Stimulated activated CD8-positive, alpha-beta memory T cell treated with anti-CD3 and anti-CD28 coated beads, Interleukin-2, amount 100 ng/mL, for 48 hours (primary cell): Measurements from ENCODE around the gene NDUFS3.
A peak's percentile ranks its signal among the peaks of the same experiment; 100 is the strongest.
"Not testable (repeated sequence)": the region's sequence is repeated elsewhere in the genome, so short reads cannot be mapped to it uniquely, and the experiment has no call there.

ENCODE experiments used
- DNase-seq, 2 donors: peaks; one replicate each; pipeline ENCODE4 v3.0.0-alpha.2; 2020; ENCODE audit warnings: low read depth in 2 of 2

NDUFS3 gene

DNA sequence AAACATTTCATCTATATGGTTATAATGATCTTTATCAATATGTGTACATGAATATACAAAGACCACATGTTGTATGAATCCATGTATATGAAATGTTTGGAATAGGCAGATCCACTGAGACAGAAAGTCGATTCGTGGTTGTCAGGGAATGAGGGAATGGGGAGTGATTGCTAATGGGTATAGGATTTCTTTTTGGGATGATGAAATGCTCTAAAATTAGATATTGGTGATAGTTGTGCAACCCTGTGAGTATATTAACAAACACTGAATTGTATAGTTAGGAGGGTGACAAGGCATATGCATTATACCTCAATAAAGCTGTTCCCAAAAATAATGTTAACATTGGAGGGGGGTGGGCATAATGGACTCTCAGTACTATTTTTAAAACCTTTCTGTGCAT, 18.4 kb upstream of the NDUFS3 start:
- no peak for DNase-seq

DNA sequence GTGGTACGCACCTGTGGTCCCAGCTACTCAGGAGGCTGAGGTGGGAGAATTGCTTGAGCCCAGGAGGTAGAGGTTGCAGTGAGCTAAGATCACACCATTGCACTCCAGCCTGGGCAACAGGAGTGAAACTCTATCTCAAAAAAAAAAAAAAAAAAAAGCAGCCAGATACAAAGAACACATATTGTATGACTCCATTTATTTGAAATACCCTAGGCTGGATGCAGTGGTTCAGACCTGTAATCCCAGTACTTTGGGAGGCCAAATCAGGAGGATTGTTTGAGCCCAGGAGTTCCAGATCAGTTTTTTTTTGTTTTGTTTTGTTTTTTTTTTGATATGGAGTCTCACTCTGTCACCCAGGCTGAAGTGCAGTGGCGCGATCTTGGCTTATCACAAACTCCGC, 16.5 kb upstream of the NDUFS3 start:
- DNase-seq, result not testable (repeated sequence)

DNA sequence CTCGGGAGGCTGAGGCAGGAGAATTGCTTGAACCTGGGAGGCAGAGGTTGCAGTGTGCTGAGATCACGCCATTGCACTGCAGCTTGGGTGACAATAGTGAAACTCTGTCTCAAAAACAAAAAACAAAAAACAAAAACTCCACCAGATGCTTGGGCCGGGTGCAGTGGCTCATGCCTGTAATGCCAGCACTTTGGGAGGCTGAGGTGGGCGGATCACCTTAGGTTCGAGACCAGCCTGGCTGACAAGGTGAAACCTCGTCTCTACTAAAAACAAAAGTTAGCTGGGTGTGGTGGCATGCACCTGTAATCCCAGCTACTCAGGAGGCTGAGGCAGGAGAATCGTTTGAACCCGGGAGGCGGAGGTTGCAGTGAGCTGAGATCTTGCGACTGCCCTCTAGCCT, 14.5 kb upstream of the NDUFS3 start:
- DNase-seq, result not testable (repeated sequence)

DNA sequence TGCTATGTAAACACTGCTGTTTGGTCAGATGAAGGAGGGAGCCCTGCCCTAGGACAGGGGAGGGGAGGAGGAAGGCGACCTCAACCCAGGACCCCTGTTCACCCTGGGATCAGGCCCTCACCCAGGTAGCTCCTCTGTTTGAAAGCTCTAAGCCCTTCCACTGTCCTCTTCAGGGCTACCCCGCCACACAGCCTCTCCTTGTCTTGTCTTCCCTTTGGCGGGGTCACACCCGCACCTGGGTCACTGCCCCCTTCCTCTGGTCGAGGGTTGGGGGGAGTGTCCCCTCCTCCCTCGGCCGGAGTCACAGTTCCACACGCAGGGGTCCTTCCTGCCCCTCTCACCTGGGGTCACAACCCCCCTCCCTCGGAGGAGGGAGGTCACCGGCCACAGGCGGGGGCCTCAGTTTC, 13.9 kb upstream of the NDUFS3 start:
- DNase-seq, result no peak

DNA sequence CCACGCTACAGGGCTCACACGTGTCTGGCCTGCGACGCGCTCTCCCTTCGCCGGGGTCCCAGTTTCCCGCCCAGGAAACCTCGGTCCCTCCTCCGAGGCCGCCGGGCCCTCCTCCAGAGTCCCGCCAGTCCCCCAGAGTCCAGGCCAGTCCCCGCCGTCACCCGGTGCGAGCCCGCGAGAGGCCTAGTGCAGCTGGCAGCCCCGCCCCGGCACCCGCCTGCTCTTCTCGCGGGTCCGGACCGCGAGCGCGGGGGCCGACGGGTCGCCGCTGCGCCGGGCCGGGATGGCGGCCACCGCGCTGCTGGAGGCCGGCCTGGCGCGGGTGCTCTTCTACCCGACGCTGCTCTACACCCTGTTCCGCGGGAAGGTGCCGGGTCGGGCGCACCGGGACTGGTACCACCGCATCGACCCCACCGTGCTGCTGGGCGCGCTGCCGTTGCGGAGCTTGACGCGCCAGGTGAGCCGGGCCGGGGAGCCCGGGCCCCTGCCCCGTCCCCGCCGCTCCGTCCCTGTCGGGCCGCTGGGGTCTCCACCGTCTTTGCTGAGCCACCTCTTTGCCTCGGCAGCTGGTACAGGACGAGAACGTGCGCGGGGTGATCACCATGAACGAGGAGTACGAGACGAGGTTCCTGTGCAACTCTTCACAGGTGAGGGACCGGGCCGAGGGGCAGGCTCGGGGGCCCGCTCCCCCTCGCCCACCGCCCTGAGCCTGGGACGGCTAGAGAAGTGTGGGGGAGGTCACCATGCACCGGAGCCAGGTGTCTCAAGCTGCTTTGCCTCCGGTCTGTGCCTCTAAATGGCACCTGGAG, 13.3 kb upstream of the NDUFS3 start, which contains the start of gene PTPMT1:
Gene PTPMT1 (plus strand): TSS at position 260 of the 809 bp plus-strand sequence. CDS start 24 bp downstream, at position 284.
- peak; percentile 62 to 69 for DNase-seq

DNA sequence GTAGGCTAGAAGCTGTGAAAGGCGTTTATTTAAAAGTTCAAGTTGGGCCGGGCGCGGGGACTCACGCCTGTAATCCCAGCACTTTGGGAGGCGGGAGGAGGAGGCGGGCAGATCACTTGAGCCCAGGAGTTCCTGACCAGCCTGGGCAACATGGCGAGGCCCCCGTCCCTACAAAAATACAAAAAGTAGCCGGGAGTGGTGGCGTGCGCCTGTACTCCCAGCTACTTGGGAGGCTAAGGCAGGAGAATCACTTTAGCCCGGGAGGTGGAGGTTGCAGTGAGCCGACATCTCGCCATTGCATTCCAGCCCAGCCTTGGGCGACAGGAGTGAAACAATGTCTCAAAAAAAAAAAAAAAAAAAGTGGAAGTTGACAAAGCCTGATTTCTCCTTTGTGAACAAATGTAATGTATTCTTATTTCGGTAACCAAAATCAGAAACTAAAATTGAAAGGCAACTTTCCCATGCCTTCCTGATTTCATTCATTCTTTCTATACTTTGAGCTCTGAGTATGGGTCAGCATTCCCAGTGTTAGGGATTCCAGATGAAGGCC, 12.7 kb upstream of the NDUFS3 start:
- DNase-seq, result no peak

DNA sequence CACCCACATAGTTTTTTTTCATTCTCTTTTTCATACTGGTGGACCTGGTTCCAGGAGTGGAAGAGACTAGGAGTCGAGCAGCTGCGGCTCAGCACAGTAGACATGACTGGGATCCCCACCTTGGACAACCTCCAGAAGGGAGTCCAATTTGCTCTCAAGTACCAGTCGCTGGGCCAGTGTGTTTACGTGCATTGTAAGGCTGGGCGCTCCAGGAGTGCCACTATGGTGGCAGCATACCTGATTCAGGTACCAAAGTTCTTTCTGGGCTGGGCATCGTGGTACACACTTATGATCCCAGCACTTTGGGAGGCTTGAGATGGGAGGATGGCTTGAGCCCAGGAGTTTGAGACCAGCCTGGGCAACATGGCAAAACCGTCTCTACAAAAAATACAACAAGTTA, 9.2 kb upstream of the NDUFS3 start:
- DNase-seq, result no peak

DNA sequence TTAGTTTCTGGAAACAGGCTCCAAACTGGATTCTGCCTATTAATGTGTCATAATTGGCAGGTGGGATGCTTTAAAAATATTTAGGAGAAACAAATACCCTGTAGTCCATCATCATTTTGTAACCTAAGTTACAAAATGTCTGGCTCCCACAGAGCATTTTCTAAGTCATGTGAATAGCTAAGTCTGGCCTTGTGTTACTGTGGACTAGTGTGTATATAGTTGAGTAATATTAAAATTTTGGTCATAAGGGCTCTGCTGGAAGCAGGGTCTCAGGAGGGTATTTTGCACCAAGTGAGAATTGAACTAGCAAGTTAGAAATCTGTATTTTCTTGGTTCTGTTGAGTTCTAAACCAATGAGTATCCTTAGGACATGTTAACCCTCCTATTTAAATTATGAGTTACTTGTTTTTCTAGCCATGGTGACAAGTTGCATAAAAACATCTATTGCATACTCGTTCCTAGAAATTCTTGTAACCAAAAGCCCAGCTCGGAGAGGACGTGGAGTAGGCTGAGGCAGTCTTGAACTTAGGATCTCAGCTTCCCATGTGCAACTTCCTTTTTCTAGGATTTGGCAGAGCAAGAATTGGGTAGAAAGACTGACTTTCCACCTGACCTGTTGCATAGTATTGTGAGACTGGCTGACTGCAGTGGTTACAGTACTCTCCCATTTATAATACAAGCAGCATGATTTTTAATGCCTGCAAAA, 8.1 kb upstream of the NDUFS3 start:
- DNase-seq, result no peak

DNA sequence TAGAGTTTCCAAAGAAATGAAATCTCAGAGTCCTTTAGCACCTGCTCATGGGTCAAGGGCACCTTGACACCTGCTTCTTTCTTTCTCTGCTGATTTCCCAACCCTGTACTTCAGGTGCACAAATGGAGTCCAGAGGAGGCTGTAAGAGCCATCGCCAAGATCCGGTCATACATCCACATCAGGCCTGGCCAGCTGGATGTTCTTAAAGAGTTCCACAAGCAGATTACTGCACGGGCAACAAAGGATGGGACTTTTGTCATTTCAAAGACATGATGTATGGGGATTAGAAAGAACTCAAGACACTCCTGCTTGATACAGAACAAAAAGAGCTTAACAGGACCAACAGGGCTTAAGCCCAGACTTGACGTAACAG, 7.5 kb upstream of the NDUFS3 start:
- DNase-seq, result no peak

DNA sequence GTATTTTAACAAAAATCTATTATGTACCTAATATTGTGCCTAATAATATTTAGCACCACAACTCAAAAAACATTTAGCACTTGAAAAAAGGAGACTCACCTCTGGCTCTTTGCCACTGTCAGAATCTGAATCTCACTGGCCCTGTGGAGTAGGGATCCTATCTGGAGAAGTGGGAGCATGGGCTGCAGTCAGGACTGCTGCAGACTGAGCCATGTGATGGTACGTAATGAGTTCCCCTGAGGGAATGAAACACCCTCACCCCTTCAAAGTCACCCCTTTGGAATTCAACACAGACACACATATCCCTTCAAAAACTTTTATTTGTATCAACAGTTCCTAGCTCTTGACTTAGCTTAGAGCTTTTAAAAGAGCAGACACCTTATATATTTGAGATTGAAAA, 7.0 kb upstream of the NDUFS3 start:
- no peak for DNase-seq

DNA sequence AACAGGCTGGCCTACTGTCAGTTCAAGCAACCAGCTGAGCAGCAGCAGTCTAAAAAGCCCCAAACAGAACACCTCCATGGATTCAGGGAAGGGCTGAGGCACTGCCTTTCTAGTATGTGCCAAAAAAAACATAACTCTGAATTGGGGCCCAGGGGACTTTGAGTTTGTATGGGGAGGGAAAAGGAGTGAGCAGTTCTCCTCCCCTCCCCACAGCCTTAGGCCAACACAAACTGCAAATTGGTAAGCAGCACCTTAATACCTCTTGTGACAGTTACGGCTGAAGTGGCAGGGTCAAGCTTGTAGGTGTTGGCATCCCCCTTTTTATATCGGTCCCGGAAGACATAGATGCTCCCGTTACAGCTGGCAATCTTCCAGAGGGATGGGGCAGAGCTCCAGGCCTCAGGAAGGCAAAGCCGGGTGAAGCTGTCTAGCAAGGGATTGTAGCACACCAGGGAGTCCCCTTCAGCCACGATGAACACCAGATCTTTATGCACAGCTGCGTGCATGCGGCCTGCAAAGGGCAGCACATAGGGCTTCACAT, 6.1 kb upstream of the NDUFS3 start:
- no peak for DNase-seq

DNA sequence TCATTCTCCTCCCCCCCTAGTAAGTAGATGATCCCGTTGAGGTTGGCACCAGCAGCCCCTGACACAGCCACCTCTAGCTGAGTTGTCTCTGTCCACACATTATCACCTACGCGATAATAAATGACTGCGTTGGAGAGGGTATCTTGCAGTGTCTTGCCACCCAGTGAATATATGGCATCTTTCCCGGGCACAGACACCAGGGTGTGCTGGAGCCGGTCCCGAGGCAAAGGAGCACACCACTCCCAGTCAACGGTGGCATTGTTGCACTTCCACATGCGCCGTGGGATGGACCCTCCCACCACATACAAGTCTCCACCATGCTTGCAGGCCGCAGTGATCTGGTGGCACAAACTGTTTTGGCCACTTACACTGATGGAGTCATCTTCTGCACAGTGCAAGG, 5.6 kb upstream of the NDUFS3 start:
- no peak for DNase-seq

DNA sequence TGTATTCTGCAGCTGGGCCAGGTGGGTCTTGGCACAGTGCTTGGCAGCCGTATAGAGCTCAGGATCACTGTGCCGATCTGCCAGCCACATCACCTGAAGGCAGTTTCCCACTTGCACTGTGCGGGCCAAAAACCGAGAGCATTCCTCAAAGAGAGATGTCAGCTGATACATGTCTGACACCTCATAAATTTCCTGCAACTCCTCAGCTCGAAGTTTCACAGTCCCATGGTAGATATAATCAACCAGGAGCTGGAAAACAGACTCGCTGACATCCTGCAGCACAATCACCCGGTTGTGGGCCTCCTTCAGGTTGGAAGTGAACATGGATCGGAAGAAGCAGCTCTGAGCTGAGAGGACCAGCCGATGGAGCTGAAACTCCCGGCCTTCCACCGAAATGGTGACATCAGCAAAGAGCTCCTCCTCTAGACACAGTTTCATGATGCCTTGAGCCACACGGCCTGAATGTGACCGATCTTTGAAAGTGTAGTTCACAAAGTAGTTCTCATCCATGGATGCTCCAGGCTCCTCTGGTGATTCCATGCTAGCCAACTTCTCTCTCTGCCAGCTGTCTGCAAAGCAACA, 1.3 kb upstream of the NDUFS3 start:
- no peak for DNase-seq

DNA sequence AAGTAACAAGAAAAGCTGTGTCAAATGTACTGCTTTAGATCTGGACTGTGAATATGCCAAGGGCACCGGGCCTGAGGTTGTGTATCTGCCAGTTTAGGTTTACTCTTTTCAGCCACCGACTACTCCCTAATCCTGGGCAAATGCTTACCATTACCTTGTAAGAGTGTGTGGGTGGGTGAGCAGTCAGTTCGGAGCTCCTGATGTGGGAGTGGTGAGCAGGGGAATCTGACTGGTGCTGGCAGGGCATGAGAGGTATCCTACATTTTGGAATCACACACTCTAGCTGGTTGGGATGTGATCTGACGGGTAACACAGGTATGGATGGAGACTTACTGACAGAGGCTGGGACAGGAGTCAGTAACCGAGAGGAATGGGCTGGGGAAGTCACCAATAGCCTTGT, 5.0 kb downstream of the NDUFS3 start:
- no peak for DNase-seq

DNA sequence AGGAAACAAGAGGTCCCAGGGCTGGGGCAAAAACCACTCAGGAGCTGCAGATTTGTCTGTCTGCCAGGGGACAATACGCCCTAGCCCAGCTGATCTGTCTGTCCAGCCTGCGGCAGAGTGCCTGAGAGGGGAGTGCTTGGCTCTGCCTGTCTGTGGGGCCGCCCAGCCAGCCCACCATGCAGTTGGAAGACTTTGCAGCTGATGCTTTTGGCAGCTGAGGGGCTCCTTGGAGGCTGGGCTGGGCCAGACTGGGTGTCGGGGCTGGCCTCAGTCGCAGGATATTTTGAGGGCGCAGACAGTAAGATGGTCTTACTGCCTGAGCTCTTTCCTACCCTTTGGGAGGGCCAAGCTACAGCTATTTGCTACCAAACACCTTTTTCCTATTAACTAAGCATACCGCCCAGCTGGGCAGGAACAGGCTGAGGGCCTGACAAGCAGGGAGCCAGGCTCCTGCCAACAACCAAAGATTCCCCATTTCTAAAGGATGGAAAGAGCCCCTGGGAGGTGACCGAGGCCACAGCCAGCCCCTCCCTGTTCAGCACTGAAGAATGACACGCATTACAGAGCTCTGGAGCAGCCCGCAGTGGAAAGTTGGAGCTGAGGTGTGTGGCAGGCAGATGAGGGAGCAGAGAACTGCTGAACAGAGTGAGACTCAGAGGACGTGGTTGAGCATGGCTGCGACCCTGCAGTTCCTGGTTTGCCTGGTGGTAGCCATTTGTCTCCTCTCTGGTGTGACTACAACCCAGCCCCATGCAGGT, 7.4 kb downstream of the NDUFS3 start, which contains the start of gene FAM180B:
Gene FAM180B (plus strand): TSS at position 581 of the 758 bp plus-strand sequence. CDS start 91 bp downstream, at position 672.
- DNase-seq, result no peak

DNA sequence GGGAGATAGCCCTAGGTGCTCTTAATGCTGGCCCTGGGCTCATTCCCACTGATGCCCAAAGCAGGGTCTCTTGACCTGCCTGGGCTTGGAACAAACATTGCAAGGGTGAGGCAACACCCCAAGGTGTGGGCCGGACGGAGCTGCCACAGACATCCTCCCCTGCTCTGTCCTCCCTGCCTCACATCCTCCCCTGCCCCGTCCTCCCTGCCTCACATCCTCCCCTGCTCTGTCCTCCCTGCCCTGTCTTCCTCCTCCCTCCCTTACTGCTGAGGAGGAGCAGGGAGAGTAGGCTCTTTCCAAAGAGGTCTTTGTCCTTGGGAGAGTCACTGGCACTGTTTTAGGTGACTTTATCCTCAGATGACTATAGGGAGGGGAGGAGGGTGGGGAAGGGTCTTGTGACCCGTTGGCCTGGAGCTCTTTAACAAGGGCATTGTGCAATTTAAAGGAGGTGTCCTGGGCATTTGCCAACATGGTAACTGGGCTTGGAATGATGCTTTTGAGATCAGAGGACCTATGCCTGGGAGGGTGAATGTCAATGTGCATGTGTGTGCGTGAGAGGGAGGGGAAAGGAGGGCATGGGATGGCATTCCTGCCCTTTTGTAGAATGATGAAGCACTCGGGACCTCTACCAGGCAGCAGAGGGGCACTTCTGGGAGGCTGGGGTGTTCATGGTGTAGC, 8.3 kb downstream of the NDUFS3 start:
- no peak for DNase-seq

DNA sequence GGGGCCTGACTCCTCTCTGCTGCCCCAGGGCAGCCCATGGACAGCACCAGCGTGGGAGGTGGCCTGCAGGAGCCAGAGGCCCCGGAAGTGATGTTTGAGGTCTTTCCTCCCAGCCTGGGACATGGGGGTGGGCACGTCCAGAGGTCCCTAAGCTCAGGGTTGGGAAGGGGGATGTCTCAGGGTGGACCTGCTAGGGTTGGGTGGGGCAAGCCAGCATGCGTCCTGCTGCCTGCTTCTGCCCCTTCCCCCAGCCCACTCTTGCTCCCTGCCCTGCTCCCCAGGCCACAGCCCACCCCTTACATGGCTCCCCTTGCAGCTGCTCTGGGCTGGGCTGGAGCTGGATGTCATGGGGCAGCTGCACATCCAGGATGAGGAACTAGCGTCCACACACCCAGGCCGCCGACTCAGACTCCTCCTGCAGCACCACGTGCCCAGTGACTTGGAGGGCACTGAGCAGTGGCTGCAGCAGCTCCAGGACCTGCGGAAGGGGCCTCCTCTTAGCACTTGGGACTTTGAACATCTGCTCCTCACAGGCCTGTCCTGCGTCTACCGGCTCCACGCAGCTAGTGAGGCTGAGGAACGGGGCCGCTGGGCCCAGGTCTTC, 9.0 kb downstream of the NDUFS3 start:
- no peak for DNase-seq

DNA sequence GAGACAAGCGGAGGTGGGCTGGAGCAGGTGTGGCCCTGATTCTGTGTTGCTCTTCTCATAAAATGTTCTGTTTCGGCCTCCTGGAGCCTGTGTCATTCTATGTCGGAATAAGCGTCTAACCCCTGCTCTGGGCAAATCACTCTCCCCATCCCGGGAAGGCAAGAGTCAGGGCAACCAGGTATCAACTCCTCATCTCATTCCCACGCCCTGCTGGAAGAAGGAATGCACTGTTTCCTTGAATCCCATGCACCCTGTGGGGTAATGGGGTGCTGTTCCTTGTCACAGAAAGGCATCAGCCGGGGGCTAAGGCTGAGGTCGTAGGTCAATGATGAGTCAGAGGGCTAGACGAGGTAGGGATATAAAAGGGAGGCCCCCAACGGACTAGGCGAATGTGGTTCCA, 10.2 kb downstream of the NDUFS3 start:
- DNase-seq, result no peak

DNA sequence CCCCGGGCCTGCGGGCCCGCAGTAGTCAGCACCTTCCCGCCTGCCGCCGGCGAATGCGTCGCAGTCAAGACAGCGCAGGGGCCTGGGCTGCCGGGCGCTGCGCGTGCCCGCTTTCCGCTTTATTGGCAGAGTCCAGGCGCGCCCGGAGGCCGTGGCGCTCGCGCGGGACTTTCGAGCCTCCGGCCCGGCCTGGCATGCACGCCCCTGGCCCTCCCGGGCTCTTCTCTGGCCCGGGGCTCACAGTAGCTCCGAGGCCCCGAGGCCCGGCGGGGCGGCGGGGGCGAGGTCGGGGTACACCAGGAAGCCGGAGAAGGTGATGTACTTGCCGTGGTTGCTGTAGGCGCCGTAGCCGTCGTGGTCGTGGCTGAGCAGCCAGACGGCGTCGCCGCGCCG, 10.7 kb downstream of the NDUFS3 start:
- no peak for DNase-seq
